Measurements from ENCODE around the gene PKN1. TPM values are rescaled to one million over a fixed set of nuclear protein-coding genes. Genes with fewer than 3 reads are reported as not detected.
"Not testable (repeated sequence)": the region's sequence is repeated elsewhere in the genome, so short reads cannot be mapped to it uniquely, and the experiment has no call there.

The PKN1 gene
- 10 to 100 TPM; 29.3 to 49.6 TPM for total RNA-seq
- long read RNA-seq, transcript PKN1-201 (22 exons, 3,069 nt), result major isoform, 8 of 19 reads
- long read RNA-seq, partial matches to known transcripts, result 10 of 19 reads
- long read RNA-seq, other reads (novel, unspliced or antisense), result 1 of 19 reads

DNA sequence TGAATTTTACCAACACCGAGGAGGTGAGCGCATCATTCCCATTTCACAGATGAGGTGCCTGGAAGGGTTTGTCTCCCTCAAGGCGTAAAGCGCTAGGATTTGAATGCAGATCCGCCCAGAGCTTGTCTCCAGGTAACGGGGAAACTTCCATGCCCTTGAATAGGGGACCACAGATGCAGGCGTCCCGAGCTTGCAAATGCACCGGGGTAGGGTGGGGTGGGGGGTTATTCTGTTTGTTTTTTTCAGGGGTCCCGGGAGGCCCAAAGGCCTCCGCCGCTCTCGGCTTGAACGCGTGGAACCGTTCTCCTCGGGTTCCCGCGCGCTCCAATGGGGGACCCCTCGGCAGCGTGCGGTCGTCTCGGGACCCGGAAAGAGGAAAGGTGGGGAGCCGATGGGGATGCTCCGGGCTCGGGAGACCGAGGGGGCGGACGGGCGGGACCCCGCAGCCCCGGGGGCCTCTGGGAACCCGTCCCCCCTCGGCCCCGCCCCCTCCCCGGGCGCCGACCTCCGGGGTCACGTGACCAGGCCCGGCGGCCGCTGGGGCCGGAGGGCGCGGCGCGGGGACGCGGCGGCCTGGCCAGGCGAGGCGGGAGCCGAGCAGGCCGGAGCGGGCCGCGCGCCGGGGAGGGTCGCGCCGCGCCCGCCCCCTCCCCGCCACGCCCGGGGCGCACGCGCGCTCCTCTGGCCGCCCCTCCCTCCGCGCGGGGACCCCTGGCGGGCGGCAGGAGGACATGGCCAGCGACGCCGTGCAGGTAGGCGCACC lies at the start of gene PKN1:
PKN1 (plus strand) TSS at position 516 of the 763 bp plus-strand sequence; CDS start at position 732, 216 bp downstream.
- intact Hi-C loops (cut with DNase I, micrococcal nuclease), result no loop called here
- ATAC-seq (peak; percentile 25), DNase-seq (peak in 1 of 2 donors; percentile 61)

DNA sequence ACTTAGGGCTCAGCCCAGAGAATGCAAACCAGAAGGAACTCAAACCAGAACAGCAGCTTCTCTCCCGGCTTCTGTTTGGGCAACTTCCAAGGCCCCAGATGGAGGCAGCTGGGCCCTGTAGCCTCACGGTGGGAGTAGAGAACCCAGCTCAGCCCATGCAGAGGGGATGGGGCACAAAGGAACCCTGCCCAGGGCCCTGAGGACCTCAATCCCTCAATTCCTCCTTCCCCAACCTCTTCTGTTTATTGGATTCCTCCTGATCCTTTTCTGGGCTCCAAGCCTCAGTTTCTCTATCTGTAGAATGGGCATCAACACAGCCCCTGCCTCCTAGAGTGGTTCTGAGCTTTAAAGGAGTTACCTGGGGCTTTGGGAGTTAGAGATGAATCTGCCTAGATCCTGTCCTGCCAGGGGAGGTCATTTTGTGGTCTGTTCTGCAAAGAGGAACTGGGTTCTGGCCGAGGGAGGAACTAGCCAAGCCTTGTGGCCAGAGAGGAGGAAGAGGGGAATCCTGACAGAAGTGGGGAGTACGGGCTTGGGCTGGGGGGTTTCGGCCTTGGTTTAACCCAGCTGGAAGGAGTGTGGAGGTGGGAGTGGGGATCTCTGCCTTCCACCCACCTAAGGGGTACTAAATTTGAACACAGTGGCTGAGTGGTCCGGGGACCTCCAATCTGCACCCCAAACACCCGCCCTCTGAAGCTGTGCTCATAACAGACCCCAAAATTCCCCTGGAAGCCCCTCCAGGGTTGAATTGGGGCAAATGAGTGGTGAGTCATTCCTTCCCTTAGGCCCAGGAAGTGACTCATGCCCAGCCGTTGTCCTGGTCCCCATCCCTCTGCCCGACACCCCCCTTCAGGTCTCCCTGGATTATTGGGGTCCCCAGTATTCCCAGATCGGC lies 49.2 kb upstream of the PKN1 start:
- no peak for ATAC-seq
- peak; percentile 47 to 57 for DNase-seq
- intact Hi-C loops (cut with DNase I, micrococcal nuclease), result no loop called here

DNA sequence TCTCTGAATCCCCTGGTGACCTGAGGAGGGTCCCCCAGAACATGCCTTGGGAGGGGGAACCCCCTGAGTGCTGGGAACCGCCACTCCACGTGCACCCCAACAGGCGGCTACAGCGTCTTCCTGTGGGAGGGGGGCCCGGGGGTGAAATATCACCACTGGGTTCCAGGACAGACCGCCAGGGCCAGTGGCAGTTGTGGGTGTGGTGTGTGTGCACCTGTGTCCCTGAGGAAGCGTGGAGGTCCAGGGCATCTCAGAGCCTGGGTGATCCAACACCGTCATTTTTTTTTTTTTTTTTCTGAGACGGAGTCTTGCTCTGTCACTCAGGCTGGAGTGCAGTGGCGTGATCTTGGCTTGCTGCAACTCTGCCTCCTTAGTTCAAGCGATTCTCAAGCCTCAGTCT lies 47.6 kb upstream of the PKN1 start:
- ATAC-seq, result no peak
- intact Hi-C loops (cut with DNase I, micrococcal nuclease), result no loop called here
- no peak for DNase-seq

DNA sequence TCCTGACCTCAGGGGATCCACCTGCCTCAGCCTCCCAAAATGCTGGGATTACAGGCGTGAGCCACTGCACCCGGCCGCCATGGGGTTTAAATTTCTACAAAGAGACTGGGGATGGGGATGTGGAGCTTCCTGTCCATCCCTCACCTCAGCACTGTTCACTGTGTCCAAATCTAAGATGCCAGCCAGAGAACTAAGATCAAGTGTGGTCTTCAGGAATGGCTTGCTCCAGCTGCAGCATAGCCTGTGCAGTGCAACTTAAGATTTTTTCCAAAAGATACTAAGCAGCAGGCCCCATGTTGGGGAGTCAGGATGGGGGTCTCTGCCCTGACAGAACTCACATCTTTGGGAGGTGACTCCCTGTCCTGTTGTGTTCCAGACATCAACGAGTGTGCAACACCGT lies 42.6 kb upstream of the PKN1 start:
- no peak for ATAC-seq
- DNase-seq, result no peak
- intact Hi-C loops (cut with DNase I, micrococcal nuclease), result no loop called here

DNA sequence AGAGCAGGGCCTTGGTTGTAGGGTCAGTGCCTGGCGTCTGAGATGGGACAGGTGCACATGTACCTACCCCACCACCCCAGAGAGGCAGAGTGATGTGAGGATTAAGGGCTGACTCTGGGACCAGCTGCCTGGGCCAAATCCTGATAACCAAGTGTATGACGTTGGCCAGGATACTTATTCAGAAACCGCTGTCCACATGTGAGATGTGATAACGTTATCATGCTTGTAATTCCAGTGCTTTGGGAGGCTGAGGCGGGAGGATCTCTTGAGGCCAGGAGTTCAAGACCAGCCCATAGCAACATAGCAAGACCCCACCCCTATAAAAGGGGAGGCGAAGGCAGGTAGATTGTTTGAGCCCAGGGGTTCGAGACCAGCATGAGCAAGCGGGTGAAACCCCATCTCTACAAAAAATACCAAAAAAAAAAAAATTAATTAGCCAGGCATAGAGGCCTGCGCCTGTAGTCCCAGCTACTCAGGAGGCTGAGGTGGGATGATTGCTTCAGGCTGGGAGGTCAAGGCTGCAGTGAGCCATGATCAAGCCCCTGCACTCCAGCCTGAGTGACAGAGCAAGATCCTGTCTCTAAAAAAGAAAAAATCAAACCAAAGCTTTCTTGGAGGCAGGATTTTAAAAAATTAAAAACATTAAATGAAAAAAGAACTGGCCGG lies 41.8 kb upstream of the PKN1 start:
- ATAC-seq, result no peak
- DNase-seq, result no peak
- intact Hi-C loops (cut with DNase I, micrococcal nuclease), result no loop called here

DNA sequence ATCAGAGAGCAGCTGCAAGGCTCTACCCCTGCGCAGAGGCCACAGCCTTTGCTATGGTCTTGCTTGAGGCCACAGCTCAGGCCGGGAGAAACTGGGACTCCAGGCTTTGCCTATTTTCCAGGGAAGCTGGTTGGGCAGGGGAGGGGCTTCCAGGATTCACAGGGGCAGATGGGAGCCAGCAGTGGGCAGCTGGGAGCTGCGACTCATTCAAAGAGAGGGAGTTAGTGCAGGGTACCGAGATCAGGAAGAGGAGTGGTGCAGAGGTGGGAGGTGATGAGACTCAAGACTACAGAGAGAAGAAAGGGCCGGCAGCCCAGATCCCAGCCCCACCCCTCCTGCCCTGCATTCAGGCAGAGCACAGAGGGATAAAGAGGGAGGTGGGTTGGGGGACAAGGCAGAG lies 39.8 kb upstream of the PKN1 start:
- DNase-seq, result no peak
- intact Hi-C loops (cut with DNase I, micrococcal nuclease), result no loop called here

DNA sequence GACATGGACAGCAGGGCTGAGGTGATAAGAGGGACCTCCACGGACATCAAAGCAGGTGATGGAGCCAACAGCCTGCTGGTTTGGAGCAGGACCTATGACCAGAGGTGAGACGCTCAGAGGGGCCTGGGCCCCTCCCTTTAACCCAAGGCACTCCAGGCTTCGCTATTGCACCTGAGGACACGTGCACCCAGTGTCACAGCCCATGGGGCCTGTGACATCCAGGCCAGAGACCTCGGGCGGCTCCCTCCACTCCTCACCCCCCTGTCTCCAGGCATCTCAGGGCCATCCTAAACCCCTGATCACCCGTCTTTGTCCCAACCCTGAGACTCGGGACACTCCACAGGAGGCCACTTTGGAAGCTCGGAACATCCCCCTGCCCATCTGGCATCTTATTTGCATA lies 38.9 kb upstream of the PKN1 start:
- peak; percentile 13 for ATAC-seq
- intact Hi-C loops (cut with DNase I, micrococcal nuclease), result no loop called here
- DNase-seq, result no peak

More for the DNA sequence above, 39.8 kb upstream of the PKN1 start:
- no peak for ATAC-seq

DNA sequence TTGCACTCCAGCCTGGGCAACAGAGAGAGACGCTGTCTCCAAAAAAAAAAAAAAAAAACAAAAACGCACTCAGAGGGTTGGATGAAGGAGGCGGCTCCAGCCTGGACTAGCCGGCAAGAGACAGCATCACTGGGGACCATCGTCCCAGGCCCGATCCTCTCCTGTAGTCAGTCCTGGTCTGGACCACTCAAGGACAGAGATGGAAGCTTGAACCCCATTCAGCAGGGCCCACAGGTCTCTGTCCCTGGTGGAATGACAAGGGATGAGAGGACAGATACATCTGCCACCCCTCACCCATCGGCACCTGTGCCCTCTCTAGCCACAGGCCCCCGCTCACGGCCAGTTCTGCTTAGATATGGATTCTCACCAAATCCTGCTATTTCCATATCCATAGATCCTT lies 37.8 kb upstream of the PKN1 start:
- ATAC-seq (peak; percentile 5), DNase-seq (no peak)
- intact Hi-C loops (cut with DNase I, micrococcal nuclease), result no loop called here

DNA sequence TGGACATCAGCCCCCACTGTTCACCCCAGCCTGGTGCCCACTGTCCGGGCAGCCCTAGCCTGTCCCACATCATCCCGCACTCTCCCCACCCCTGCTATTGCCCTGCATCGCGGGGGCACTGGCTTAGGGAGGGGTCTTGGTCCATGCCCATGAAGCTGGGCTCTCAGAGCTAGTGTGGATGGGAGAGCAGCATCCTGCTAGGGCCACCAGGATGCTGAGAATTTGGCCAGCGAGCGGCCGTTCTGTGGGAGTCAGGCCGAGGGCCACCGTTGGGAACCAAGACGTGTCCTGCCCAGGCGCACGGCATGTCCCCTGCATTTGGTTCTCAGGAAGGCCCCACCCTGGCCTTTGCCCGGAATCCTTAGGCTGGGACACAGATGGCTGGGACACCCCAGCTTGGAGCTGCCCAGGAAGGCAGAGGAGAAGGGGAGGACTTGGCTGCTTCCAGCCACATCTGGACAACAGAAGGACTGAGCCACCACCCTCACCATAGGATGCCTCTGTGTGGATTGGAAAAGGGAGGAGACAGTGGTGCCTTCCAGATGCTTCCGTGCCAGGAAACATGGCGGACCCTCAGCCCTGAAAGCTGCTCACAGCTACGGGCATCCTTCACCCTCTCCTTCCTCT lies 37.3 kb upstream of the PKN1 start:
- peak; percentile 10 for ATAC-seq
- intact Hi-C loops (cut with DNase I, micrococcal nuclease), result no loop called here

DNA sequence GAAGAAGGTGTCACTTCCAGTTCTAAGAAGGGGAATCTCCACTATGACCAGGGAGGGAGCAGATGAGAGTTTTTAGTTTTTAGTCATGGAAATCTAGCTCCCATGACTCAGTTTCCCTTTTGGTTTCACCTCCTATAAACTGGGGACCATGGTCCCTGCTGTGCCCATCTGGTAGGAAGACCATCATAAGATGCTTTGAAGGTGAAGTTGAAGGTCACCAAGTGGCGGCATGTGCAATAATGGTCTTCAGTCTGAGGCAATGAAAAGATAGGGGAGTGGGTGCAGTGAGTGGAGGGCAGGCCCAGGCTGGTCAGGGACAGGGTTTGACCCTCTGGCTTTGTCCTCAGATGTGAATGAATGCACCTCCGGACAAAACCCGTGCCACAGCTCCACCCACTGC lies 36.4 kb upstream of the PKN1 start:
- ATAC-seq; DNase-seq; intact Hi-C loops (cut with DNase I, micrococcal nuclease): not testable (repeated sequence)

More for the DNA sequence above, 37.3 kb upstream of the PKN1 start:
- DNase-seq, result no peak

DNA sequence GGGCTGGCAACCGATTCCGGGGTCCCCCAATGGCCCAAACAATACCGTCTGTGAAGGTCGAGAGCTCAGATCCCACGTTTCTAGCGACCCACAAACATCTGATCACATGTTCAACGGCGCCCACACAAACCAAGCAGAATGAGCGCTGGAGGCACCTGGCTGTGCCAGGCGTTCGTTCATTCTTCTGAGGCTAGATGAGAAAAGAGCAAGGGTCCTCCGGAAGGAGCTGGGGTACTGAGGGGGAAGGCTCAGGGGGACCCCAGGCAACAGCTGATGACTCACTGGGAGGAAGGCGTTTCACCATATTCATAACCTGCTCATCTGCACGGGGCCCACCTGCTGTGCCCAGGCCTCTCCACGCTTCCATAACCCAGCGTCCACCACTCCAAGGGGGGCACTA lies 35.9 kb upstream of the PKN1 start:
- ATAC-seq; intact Hi-C loops (cut with DNase I, micrococcal nuclease); DNase-seq: not testable (repeated sequence)

DNA sequence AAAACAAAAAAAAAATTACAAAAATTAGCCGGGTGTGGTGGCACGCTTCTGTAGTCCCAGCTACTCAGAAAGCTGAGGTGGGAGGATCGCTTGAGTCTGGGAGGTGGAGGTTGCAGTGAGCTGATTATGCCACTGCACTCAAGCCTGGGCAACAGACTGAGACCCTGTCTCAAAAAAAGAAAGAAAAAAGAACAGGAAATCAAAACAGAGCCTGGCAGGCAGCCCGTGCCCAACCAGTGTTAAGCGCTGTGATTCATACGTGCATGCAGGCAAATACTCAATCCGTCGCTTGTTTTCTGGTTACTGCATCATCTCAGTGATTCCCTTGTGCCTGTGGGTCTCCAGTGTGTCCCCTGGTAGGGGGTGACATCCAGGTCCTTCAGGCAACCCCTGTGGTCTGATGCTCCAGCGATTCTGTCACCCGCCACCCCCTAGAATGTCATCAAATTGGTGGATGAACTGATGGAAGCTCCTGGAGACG lies 32.1 kb upstream of the PKN1 start:
- intact Hi-C loops (cut with DNase I, micrococcal nuclease), result no loop called here
- DNase-seq, result no peak

DNA sequence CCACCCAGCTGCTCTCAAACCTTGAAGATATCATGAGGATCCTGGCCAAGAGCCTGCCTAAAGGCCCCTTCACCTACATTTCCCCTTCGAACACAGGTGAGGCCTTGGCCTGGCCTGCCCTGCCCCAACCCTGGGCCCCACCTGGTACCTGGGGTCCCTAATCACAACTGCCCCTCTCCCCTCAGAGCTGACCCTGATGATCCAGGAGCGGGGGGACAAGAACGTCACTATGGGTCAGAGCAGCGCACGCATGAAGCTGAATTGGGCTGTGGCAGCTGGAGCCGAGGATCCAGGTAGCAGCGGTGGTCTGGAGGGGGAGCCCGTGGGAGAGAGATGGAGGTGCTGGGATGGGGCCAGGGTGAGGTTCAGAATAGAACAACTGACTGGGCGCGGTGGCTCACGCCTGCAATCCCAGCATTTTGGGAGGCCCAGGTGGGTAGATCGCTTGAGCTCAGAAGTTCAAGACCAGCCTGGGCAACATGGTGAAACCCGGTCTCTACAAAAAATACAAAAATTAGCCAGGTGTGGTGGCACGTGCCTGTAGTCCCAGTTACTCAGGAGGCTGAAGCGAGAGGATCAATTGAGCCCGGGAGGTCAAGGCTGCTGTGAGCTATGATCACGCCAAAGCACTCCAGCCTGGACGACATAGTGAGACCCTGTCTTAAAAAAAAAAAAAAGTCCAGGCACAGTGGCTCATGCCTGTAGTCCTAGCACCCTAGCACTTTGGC lies 31.5 kb upstream of the PKN1 start:
- DNase-seq, result no peak
- intact Hi-C loops (cut with DNase I, micrococcal nuclease), result no loop called here

More for the DNA sequence above, 32.1 kb upstream of the PKN1 start:
- ATAC-seq, result no peak

DNA sequence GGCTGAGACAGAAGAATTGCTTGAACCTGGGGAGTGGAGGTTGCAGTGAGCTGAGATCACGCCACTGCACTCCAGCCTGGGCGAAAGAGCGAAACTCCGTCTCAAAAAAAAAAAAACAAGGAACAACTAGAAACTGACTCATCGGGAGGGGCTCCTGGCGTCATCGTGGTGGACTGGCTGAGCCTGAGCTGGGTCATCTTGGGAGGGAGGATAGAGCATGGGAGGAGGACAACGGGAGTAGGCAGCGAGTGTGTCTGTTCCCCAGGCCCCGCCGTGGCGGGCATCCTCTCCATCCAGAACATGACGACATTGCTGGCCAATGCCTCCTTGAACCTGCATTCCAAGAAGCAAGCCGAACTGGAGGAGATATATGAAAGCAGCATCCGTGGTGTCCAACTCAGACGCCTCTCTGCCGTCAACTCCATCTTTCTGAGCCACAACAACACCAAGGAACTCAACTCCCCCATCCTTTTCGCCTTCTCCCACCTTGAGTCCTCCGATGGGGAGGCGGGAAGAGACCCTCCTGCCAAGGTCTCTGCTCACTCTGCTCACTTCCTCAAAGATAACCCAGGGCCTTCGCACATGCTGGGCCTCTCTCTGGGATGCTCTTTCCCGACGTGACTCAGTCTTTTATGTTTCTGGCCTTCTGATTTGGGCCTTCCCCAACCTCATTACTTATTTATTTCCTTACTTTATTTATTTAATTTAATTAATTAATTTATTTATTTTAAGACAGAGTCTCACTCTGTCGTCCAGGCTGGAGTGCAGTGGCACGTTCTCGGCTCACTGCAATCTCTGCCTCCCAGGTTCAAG lies 30.6 kb upstream of the PKN1 start:
- ATAC-seq, result peak; percentile 18
- intact Hi-C loops (cut with DNase I, micrococcal nuclease), result no loop called here
- DNase-seq, result peak in 1 of 2 donors; percentile 58

More for the DNA sequence above, 31.5 kb upstream of the PKN1 start:
- no peak for ATAC-seq

DNA sequence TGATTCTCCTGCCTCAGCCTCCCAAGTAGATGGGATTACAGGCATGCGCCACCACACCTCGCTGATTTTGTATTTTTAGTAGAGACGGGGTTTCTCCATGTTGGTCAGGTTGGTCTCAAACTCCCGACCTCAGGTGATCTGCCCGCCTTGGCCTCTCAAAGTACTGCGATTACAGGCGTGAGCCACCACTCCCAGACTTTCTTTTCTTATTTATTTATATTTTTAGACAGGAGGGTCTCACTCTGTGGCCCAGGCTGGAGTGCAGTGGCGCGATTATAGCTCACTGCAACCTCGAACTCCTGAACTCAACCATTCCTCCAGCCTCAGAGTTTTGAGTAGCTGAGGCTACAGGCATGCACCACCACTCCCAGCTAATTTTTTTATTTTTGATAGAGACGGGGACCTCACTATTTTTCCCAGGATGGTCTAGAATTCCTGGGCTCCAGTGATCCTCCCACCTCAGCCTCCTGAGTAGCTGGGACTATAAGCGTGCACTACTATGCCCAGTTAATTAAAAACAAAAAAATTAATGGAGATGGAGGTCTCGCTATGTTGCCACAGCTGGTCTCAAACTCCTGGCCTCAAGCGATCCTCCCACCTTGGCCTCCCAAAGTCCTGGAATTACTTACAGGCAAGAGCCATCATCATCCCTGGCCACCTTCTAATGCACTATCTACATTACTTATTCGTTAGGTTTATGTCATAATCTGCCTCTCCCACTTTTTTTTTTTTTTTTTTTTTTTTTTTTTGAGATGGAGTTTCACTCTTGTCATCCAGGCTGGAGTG lies 29.8 kb upstream of the PKN1 start:
- intact Hi-C loops (cut with DNase I, micrococcal nuclease), result not testable (repeated sequence)

DNA sequence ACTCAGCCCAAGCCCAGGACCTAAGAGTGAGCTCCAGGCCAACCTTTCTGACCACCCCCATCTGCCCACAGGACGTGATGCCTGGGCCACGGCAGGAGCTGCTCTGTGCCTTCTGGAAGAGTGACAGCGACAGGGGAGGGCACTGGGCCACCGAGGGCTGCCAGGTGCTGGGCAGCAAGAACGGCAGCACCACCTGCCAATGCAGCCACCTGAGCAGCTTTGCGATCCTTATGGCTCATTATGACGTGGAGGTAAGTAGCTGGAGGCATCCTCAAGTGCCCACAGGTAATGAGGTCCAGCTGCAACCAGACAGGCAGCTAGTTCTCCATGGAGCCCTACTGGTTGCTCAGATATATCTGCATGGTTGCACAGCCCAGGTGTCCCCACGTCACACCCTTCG lies 28.8 kb upstream of the PKN1 start:
- ATAC-seq (no peak), DNase-seq (no peak)
- intact Hi-C loops (cut with DNase I, micrococcal nuclease), result no loop called here

More for the DNA sequence above, 29.8 kb upstream of the PKN1 start:
- ATAC-seq, DNase-seq: not testable (repeated sequence)

All from left colon (tissue), 2 donors.